ENCODE data around the gene RIOK1. TPM values are rescaled to one million over a fixed set of nuclear protein-coding genes. Genes with fewer than 3 reads are reported as not detected.
"Not testable (repeated sequence)": the region's sequence is repeated elsewhere in the genome, so short reads cannot be mapped to it uniquely, and the experiment has no call there.

Gene RIOK1
- total and polyA plus RNA-seq, 5 donors = 7.7 to 14.3 (median 13.2) TPM

- H3K27me3 ChIP-seq (ENCODE audit: control insufficient read depth, insufficient read depth); H3K4me3 ChIP-seq (ENCODE audit: low read length); intact Hi-C loops (cut with DNase I); H3K4me1 ChIP-seq (ENCODE audit: control insufficient read depth, insufficient read depth, low read length); ATAC-seq; H3K27ac ChIP-seq (ENCODE audit: low read length); H3K9me3 ChIP-seq (ENCODE audit: control insufficient read depth, low read length); DNase-seq: not testable (repeated sequence)
- 96% methylated on average over 31 of the region's 31 CpGs for WGBS
These were observed 66.7 kb downstream of the RIOK1 start for GRCh38 chr6:7456302-7456701.

GRCh38 chr6:7461416-7461815 is 71.8 kb downstream of the RIOK1 start:
- ATAC-seq (no peak), DNase-seq (no peak)
- no peaks in the 10 kb centered on the region for H3K4me1 ChIP-seq (ENCODE audit: control insufficient read depth, insufficient read depth, low read length)
- H3K27ac ChIP-seq (ENCODE audit: low read length) = no peak overlapping the region
- no peaks in the 10 kb centered on the region for H3K9me3 ChIP-seq (ENCODE audit: control insufficient read depth, low read length)
- 87% methylated on average over 4 of the region's 4 CpGs for WGBS
- intact Hi-C loops (cut with DNase I) = no loop called here
- no peaks in the 10 kb centered on the region for H3K27me3 ChIP-seq (ENCODE audit: control insufficient read depth, insufficient read depth)
- H3K4me3 ChIP-seq (ENCODE audit: low read length) = no peak overlapping the region

- intact Hi-C loops (cut with DNase I) = no loop called here
- no peak overlapping the region for H3K4me3 ChIP-seq (ENCODE audit: low read length)
- no peaks in the 10 kb centered on the region for H3K9me3 ChIP-seq (ENCODE audit: control insufficient read depth, low read length)
- ATAC-seq (no peak), DNase-seq (no peak)
- WGBS = 39% methylated on average over 4 of the region's 4 CpGs
- H3K27ac ChIP-seq (ENCODE audit: low read length) = no peak overlapping the region
- H3K27me3 ChIP-seq (ENCODE audit: control insufficient read depth, insufficient read depth) = no peaks in the 10 kb centered on the region
- H3K4me1 ChIP-seq (ENCODE audit: control insufficient read depth, insufficient read depth, low read length) = peaks cover 2% of the 10 kb centered on the region
These were observed 74.2 kb downstream of the RIOK1 start for GRCh38 chr6:7463785-7464184.

- peaks cover 2% of the 10 kb centered on the region for H3K4me1 ChIP-seq (ENCODE audit: control insufficient read depth, insufficient read depth, low read length)
- ATAC-seq (peak; percentile 62 to 71), DNase-seq (peak in 2 of 3 donors; percentile 36 to 58)
- no peaks in the 10 kb centered on the region for H3K9me3 ChIP-seq (ENCODE audit: control insufficient read depth, low read length)
- H3K27ac ChIP-seq (ENCODE audit: low read length) = peak overlapping the region; percentile 33
- H3K4me3 ChIP-seq (ENCODE audit: low read length) = no peak overlapping the region
- WGBS = 41% methylated on average over 13 of the region's 13 CpGs
- H3K27me3 ChIP-seq (ENCODE audit: control insufficient read depth, insufficient read depth) = no peaks in the 10 kb centered on the region
- intact Hi-C loops (cut with DNase I) = no loop called here
These were observed 77.6 kb downstream of the RIOK1 start for GRCh38 chr6:7467007-7467897.

Other genes starting within 250 kb of the RIOK1 start
- 10 to 100 TPM; 71.6 to 96.3 (median 82.0) TPM for gene SSR1, start 76.6 kb upstream of the RIOK1 start, total RNA-seq
- 21.6 TPM for gene SSR1, start 76.6 kb upstream of the RIOK1 start, polyA plus RNA-seq
- under 1 TPM in 3 of 4 donors, not detected in 1; 0.11 to 0.17 (median 0.11) TPM for gene CAGE1, start 66 bp upstream of the RIOK1 start, total RNA-seq
- not detected for gene CAGE1, start 66 bp upstream of the RIOK1 start, polyA plus RNA-seq
- gene DSP, start 151.9 kb downstream of the RIOK1 start, total RNA-seq = 100 to 1,000 TPM; 239 to 311 (median 248) TPM
- 94.7 TPM for gene DSP, start 151.9 kb downstream of the RIOK1 start, polyA plus RNA-seq
- gene SNRNP48, start 200.4 kb downstream of the RIOK1 start, total RNA-seq = 10 to 100 TPM; 11.0 to 17.6 (median 14.8) TPM
- 10.7 TPM for gene SNRNP48, start 200.4 kb downstream of the RIOK1 start, polyA plus RNA-seq